Astrocyte (in vitro differentiated cells and primary cell): ENCODE results near the gene EMP1.

Experiments used
- EZH2 ChIP-seq: IDR thresholded peaks from 2 replicates; pipeline ENCODE4 v1.6.1; 2012; ENCODE audit warnings: mild to moderate bottlenecking, low read length, inconsistent platforms; ENCODE audit not compliant: insufficient read depth
- TF ChIP-seq, protein P1 (sequence below): IDR thresholded peaks from 2 replicates; pipeline ENCODE4 v1.5.1; 2011; ENCODE audit warnings: low read depth, mild to moderate bottlenecking, inconsistent platforms, low read length, moderate library complexity; ENCODE audit not compliant: insufficient read depth

DNA sequence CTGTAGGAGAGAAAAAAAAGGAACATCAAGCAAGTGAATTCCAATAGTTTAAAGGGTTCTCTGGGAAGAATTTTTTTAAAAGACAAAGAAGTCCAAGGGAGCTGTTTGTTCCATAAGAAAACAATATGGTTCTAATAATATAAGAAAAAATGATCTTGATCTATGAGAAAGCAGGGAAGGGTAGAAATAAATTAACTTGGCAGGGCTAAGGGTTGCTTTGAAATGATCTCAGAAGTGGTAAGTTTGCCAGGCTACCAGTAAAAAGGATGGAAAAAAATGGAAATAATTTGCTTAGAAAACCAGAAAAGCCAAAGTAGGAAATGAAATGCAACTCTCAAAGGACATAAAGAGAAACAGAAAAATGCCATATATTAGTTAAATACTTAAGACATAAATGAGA, 41.7 kb upstream of the EMP1 start:
- TF ChIP-seq, protein P1, sequence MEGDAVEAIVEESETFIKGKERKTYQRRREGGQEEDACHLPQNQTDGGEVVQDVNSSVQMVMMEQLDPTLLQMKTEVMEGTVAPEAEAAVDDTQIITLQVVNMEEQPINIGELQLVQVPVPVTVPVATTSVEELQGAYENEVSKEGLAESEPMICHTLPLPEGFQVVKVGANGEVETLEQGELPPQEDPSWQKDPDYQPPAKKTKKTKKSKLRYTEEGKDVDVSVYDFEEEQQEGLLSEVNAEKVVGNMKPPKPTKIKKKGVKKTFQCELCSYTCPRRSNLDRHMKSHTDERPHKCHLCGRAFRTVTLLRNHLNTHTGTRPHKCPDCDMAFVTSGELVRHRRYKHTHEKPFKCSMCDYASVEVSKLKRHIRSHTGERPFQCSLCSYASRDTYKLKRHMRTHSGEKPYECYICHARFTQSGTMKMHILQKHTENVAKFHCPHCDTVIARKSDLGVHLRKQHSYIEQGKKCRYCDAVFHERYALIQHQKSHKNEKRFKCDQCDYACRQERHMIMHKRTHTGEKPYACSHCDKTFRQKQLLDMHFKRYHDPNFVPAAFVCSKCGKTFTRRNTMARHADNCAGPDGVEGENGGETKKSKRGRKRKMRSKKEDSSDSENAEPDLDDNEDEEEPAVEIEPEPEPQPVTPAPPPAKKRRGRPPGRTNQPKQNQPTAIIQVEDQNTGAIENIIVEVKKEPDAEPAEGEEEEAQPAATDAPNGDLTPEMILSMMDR: no peak
- TF ChIP-seq EZH2: no peak
